ENCODE measurements around the gene GJB3.

The GJB3 gene

DNA sequence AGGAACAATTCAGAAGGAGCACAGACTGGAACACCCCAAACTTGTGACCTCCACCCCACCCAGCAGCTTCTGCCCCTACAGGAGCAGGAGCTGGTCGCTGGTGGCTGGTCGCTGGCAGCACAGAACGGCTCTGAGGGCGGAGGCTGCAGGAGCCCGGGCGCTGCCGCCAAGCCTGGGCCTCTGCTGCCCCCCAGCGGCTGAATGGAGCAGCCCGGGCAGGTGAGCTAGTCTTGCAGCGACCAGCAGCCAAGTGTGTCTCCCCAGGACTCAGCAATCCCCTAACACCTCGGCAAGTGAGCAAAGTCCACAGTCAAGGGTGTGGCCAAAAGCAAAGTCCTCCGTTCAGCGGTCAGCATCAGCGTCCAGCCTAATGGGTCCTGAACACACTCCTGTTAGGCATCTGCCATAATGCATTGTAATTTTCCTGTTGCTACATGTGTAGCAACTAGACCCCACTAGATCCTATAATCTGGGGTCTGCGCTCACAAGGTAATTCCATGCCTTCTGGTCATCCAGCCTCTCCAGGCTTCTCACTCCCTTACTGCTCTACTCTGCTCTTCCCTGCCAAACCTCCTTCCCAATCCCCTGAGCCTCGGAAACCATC, 38.2 kb upstream of the GJB3 start:
- Histone ChIP-seq H3K9me3 (no peaks in the 10 kb centered on the region), H3K4me3 (ENCODE audit: low read depth in 1 of 2, low read length in 1 of 2) (no peak overlapping the region)
- TF ChIP-seq, protein P1, sequence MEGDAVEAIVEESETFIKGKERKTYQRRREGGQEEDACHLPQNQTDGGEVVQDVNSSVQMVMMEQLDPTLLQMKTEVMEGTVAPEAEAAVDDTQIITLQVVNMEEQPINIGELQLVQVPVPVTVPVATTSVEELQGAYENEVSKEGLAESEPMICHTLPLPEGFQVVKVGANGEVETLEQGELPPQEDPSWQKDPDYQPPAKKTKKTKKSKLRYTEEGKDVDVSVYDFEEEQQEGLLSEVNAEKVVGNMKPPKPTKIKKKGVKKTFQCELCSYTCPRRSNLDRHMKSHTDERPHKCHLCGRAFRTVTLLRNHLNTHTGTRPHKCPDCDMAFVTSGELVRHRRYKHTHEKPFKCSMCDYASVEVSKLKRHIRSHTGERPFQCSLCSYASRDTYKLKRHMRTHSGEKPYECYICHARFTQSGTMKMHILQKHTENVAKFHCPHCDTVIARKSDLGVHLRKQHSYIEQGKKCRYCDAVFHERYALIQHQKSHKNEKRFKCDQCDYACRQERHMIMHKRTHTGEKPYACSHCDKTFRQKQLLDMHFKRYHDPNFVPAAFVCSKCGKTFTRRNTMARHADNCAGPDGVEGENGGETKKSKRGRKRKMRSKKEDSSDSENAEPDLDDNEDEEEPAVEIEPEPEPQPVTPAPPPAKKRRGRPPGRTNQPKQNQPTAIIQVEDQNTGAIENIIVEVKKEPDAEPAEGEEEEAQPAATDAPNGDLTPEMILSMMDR (IDR thresholded peaks at IDR 0.05): peak; percentile 27

DNA sequence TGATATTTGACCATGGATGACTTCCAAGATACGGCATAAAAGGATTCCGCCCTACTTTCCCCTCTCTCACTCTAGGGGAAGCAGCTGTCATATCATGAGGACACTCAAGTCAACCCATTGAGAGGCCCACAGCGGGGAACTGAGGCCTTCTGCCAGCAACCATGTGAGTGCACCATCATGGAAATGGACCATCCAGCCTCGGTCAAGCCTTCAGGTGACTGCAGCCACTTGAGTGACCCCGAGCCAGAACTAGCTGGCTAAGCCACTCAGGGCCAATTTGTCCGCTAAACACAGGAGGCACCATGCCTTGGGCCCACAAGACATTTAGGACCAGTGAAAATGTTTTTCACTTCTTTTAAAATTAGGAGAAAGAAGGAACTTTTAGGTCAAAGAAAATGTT, 37.2 kb upstream of the GJB3 start:
- no peak overlapping the region for H3K4me3 ChIP-seq (ENCODE audit: low read depth in 1 of 2, low read length in 1 of 2)
- H3K4me1 ChIP-seq (ENCODE audit: control insufficient read depth in 1 of 2, insufficient read depth in 1 of 2, low read depth in 1 of 2, low read length in 1 of 2): no peaks in the 10 kb centered on the region
- peaks cover 6% of the 10 kb centered on the region for H3K27me3 ChIP-seq
- H3K27ac ChIP-seq: no peak overlapping the region
- TF ChIP-seq, protein P1 (IDR thresholded peaks at IDR 0.05): no peak
- no peaks in the 10 kb centered on the region for H3K9me3 ChIP-seq
- no peaks in the 10 kb centered on the region for H3K36me3 ChIP-seq

More for the DNA sequence above, 38.2 kb upstream of the GJB3 start:
- no peaks in the 10 kb centered on the region for H3K4me1 ChIP-seq (ENCODE audit: control insufficient read depth in 1 of 2, insufficient read depth in 1 of 2, low read depth in 1 of 2, low read length in 1 of 2)
- no peaks in the 10 kb centered on the region for H3K36me3 ChIP-seq
- H3K27me3 ChIP-seq: peaks cover 6% of the 10 kb centered on the region
- no peak overlapping the region for H3K27ac ChIP-seq

DNA sequence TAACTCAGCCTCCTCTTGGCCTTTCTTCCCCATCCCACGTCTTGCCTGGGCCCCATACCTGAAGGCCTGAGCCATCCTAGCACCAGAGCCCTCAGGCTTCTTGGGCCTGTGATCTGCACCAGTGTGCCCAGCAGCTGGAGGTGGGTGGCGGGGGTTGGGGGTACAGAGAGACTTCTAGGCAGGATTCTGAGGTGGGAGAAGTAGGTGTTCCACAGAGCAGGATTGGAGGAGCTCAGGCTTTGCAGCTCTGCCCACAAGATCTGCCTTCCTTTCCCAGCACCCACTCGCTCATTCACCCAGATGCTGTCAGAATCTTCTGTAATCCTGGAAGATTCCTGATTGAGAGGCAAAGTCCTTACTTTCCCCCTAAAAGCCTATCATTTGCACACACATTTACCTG, 36.2 kb upstream of the GJB3 start:
- H3K27me3 ChIP-seq: peaks cover 11% of the 10 kb centered on the region
- TF ChIP-seq, protein P1 (IDR thresholded peaks at IDR 0.05): no peak
- H3K4me1 ChIP-seq (ENCODE audit: control insufficient read depth in 1 of 2, insufficient read depth in 1 of 2, low read depth in 1 of 2, low read length in 1 of 2): no peaks in the 10 kb centered on the region
- H3K36me3 ChIP-seq: no peaks in the 10 kb centered on the region
- H3K4me3 ChIP-seq (ENCODE audit: low read depth in 1 of 2, low read length in 1 of 2): no peak overlapping the region
- no peak overlapping the region for H3K27ac ChIP-seq
- H3K9me3 ChIP-seq: no peaks in the 10 kb centered on the region

DNA sequence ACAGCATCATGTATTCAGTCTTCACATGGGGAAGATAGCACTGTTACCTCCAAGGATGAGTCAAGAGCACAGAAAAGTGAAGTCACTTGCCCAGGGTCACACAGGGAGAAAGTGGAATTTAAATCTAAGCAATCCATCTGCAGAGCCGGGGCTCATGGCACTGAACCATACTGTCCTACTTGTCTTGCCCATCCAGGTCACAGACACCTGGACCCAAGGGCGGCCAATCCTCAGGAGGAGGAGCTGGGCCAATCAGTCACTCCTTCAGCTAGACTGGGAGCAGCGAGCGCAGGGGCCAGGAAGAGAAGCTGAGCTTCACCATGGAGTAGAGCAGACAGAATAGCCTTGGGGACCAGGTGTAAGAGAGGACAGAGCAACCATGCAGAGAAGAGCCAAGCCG, 35.3 kb upstream of the GJB3 start:
- Histone ChIP-seq H3K27ac (no peak overlapping the region), H3K4me1 (ENCODE audit: control insufficient read depth in 1 of 2, insufficient read depth in 1 of 2, low read depth in 1 of 2, low read length in 1 of 2) (no peaks in the 10 kb centered on the region), H3K9me3 (no peaks in the 10 kb centered on the region), H3K36me3 (no peaks in the 10 kb centered on the region), H3K4me3 (ENCODE audit: low read depth in 1 of 2, low read length in 1 of 2) (no peak overlapping the region), H3K27me3 (peaks cover 17% of the 10 kb centered on the region)
- TF ChIP-seq, protein P1 (IDR thresholded peaks at IDR 0.05): no peak

DNA sequence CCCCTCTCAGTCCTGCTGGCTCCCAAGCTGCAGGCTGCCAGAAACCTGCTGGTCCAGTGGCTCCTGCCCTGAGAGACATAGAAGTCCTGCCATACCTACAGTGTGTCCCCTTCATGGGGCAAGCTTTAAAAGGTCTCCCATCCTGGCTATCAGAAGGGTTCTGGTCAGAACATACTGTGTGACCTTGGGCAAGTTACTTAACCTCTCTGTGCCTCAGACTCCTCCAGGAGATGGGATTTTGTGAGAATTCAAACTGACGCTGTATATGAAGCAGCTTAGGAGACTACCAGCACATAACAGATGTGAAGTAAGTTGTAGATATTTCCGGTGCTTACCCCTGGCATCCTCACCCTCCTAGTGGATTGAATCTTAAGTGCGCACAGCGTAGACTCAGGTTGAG, 34.9 kb upstream of the GJB3 start:
- Histone ChIP-seq H3K27me3 (peaks cover 16% of the 10 kb centered on the region), H3K9me3 (no peaks in the 10 kb centered on the region), H3K4me1 (ENCODE audit: control insufficient read depth in 1 of 2, insufficient read depth in 1 of 2, low read depth in 1 of 2, low read length in 1 of 2) (no peaks in the 10 kb centered on the region), H3K36me3 (no peaks in the 10 kb centered on the region), H3K27ac (no peak overlapping the region), H3K4me3 (ENCODE audit: low read depth in 1 of 2, low read length in 1 of 2) (no peak overlapping the region)
- TF ChIP-seq, protein P1 (IDR thresholded peaks at IDR 0.05): no peak
